ENCODE results near the gene TPRG1L. TPM values are rescaled to one million over a fixed set of nuclear protein-coding genes. Genes with fewer than 3 reads are reported as not detected.

The TPRG1L gene
- total RNA-seq, 3 donors from 2014 or later: 70.4 to 96.0 (median 76.1) TPM

DNA sequence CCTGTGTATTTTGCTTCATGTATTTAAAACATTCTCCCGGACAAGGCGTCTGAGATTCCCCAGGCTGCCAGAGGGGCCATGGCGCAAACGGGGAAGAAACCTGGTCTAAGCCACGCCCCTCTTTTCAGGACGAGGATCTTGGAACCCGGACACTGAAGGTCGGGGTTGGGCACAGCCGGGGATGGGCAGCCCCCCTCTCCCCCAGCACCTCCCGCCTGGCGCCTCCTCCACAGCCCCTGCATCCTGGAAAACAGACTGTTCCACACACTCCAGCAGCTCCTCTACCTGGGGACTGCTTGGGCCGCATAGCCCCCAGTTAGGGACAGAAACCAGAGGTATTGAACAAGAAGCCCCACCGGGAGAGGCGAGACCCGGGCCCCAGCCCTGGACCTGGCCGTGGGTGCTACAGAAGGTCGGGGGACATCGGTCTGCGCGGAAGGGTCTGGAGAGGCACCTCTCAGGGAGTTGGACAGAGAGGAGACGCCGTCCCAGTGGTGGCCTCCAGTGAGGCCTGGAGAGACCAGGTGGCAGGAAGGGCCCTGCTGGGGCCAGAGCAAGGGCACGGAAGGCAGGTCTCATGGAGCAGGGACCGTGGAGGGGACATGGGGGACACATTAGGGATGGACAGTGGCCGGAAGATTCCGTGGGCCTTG lies 32.9 kb downstream of the TPRG1L start:
- no peaks in the 10 kb centered on the region for H3K36me3 ChIP-seq (ENCODE audit: low read depth)
- H3K9me3 ChIP-seq: no peaks in the 10 kb centered on the region
- H3K4me1 ChIP-seq (ENCODE audit: low read depth): peaks cover 3% of the 10 kb centered on the region
- H3K4me3 ChIP-seq: no peak overlapping the region
- DNase-seq (peak in 1 of 3 donors; percentile 18), ATAC-seq (no peak)
- TF ChIP-seq, protein P1, sequence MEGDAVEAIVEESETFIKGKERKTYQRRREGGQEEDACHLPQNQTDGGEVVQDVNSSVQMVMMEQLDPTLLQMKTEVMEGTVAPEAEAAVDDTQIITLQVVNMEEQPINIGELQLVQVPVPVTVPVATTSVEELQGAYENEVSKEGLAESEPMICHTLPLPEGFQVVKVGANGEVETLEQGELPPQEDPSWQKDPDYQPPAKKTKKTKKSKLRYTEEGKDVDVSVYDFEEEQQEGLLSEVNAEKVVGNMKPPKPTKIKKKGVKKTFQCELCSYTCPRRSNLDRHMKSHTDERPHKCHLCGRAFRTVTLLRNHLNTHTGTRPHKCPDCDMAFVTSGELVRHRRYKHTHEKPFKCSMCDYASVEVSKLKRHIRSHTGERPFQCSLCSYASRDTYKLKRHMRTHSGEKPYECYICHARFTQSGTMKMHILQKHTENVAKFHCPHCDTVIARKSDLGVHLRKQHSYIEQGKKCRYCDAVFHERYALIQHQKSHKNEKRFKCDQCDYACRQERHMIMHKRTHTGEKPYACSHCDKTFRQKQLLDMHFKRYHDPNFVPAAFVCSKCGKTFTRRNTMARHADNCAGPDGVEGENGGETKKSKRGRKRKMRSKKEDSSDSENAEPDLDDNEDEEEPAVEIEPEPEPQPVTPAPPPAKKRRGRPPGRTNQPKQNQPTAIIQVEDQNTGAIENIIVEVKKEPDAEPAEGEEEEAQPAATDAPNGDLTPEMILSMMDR (IDR thresholded peaks at IDR 0.05): no peak
- intact Hi-C loops (cut with DNase I, micrococcal nuclease): no loop called here

DNA sequence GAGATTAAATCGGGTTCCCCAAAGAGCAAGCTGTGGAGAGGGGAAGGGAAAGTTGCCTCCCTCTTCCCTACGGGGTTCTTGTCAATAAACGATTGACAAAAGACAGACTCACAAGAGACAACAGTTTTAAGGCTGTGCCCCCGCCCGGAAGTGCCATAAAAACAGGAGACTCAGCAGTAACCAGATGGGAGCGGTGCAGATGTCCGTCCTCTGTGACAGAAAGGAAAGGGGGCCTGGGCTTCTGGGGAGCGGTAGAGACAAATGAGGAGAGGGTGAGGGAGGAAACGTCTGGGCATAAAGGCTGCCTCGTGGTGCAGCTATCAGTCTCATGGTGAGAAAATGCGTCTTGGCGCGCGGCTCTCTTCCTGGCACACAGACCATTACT lies 33.4 kb downstream of the TPRG1L start:
- DNase-seq (peak in 1 of 3 donors; percentile 10), ATAC-seq (no peak)
- no peaks in the 10 kb centered on the region for H3K4me1 ChIP-seq (ENCODE audit: low read depth)
- H3K36me3 ChIP-seq (ENCODE audit: low read depth): no peaks in the 10 kb centered on the region
- intact Hi-C loops (cut with DNase I, micrococcal nuclease): no loop called here
- TF ChIP-seq, protein P1 (IDR thresholded peaks at IDR 0.05): no peak
- H3K4me3 ChIP-seq: no peak overlapping the region
- H3K9me3 ChIP-seq: no peaks in the 10 kb centered on the region

GRCh38 chr1:3659093-3659492 lies 34.3 kb downstream of the TPRG1L start:
- no peaks in the 10 kb centered on the region for H3K9me3 ChIP-seq

DNA sequence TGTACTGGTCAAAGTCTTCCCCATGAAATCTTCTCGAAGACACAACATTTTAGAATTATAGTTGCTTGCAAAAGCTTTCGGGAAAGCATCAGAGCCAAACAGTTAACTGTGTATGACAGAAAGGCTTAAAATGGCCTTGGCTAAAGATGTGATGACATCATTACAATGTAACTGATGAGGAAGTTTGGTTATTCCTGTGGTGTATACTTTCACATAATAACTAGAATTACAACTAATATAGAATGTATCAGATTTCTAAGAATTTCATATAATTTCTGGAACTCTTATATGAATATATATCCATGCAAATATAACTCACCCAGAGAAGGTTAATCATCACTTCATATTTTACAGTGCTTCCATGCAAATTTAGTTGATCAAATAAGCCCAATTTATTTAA lies 35.9 kb downstream of the TPRG1L start:
- intact Hi-C loops (cut with DNase I, micrococcal nuclease): no loop called here

More at GRCh38 chr1:3659093-3659492, 34.3 kb downstream of the TPRG1L start:
- Histone ChIP-seq H3K36me3 (ENCODE audit: low read depth) (no peaks in the 10 kb centered on the region), H3K4me3 (no peak overlapping the region), H3K4me1 (ENCODE audit: low read depth) (no peaks in the 10 kb centered on the region)
- intact Hi-C loops (cut with DNase I, micrococcal nuclease): no loop called here
- TF ChIP-seq, protein P1 (IDR thresholded peaks at IDR 0.05): no peak
- no peak for ATAC-seq
- peak in 2 of 3 donors; percentile 11 to 21 for DNase-seq

DNA sequence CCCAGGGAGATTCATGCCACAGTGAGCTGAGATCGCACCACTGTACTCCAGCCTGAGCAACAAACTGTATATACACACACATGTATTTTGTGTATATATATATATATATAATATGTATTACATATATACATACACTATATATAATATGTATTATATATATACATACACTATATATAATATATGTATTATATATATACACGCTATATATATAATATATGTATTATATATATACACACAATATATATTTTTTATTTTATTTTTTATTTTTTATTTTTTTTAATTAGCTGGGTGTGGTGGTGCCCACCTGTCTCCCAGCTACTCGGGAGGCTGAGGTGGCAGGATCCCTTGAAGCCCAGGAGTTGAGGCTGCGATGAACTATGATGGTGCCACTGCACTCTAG lies 36.8 kb downstream of the TPRG1L start:
- Histone ChIP-seq H3K9me3 (no peaks in the 10 kb centered on the region), H3K4me1 (ENCODE audit: low read depth) (no peaks in the 10 kb centered on the region), H3K4me3 (no peak overlapping the region), H3K36me3 (ENCODE audit: low read depth) (no peaks in the 10 kb centered on the region)
- ATAC-seq: no peak
- intact Hi-C loops (cut with DNase I, micrococcal nuclease): no loop called here
- DNase-seq: no peak
- TF ChIP-seq, protein P1 (IDR thresholded peaks at IDR 0.05): no peak

More for the DNA sequence above, 35.9 kb downstream of the TPRG1L start:
- ATAC-seq (no peak), DNase-seq (no peak)
- TF ChIP-seq, protein P1 (IDR thresholded peaks at IDR 0.05): no peak
- no peaks in the 10 kb centered on the region for H3K36me3 ChIP-seq (ENCODE audit: low read depth)
- H3K4me1 ChIP-seq (ENCODE audit: low read depth): no peaks in the 10 kb centered on the region
- H3K4me3 ChIP-seq: no peak overlapping the region
- H3K9me3 ChIP-seq: no peaks in the 10 kb centered on the region
